Measurements from ENCODE around the gene TMEM63C.
"Not testable (repeated sequence)": the region's sequence is repeated elsewhere in the genome, so short reads cannot be mapped to it uniquely, and the experiment has no call there.

The TMEM63C gene

GRCh38 chr14:77271113-77271710, 89.6 kb downstream of the TMEM63C start, which contains the start of gene NGB:
NGB (minus strand) TSS chr14:77271206; CDS start chr14:77270937, 269 bp downstream.
- DNase-seq = peak in 1 of 10 donors; percentile 71
- intact Hi-C loops (cut with DNase I) = no loop called here

- peak in 1 of 10 donors; percentile 7 for DNase-seq
- intact Hi-C loops (cut with DNase I) = no loop called here
Observed at GRCh38 chr14:77272261-77272660, 90.7 kb downstream of the TMEM63C start.

GRCh38 chr14:77273796-77274195, 92.2 kb downstream of the TMEM63C start:
- no peak for DNase-seq
- intact Hi-C loops (cut with DNase I) = no loop called here

GRCh38 chr14:77275041-77275580, 93.5 kb downstream of the TMEM63C start:
- DNase-seq = peak in 2 of 10 donors; percentile 30 to 81
- intact Hi-C loops (cut with DNase I) = no loop called here

GRCh38 chr14:77275601-77276017, 94.0 kb downstream of the TMEM63C start:
- DNase-seq = peak in 2 of 10 donors; percentile 73 to 76
- intact Hi-C loops (cut with DNase I) = no loop called here

- intact Hi-C loops (cut with DNase I) = no loop called here
- DNase-seq = peak in 2 of 10 donors; percentile 65 to 72
Observed at GRCh38 chr14:77276295-77276935, 94.8 kb downstream of the TMEM63C start.

GRCh38 chr14:77276959-77277358, 95.4 kb downstream of the TMEM63C start:
- intact Hi-C loops (cut with DNase I) = no loop called here
- peak in 2 of 10 donors; percentile 59 to 66 for DNase-seq

GRCh38 chr14:77278461-77279230, 97.0 kb downstream of the TMEM63C start:
- DNase-seq = peak in 1 of 10 donors; percentile 63
- intact Hi-C loops (cut with DNase I) = no loop called here

- intact Hi-C loops (cut with DNase I) = no loop called here
- peak in 1 of 10 donors; percentile 60 for DNase-seq
Observed at GRCh38 chr14:77279719-77280118, 98.1 kb downstream of the TMEM63C start.

GRCh38 chr14:77280921-77281320, 99.3 kb downstream of the TMEM63C start:
- DNase-seq; intact Hi-C loops (cut with DNase I): not testable (repeated sequence)

- intact Hi-C loops (cut with DNase I) = no loop called here
Observed at GRCh38 chr14:77281852-77282410, 100.3 kb downstream of the TMEM63C start.

GRCh38 chr14:77284066-77284465, 102.5 kb downstream of the TMEM63C start:
- intact Hi-C loops (cut with DNase I) = no loop called here
- no peak for DNase-seq

More at GRCh38 chr14:77281852-77282410, 100.3 kb downstream of the TMEM63C start:
- peak in 1 of 10 donors; percentile 59 for DNase-seq

- intact Hi-C loops (cut with DNase I) = no loop called here
- DNase-seq = peak in 7 of 10 donors; percentile 38 to 90 (median 56)
Observed at GRCh38 chr14:77284466-77284865, 102.9 kb downstream of the TMEM63C start.

GRCh38 chr14:77286576-77286975, 105.0 kb downstream of the TMEM63C start:
- intact Hi-C loops (cut with DNase I) = no loop called here

GRCh38 chr14:77290705-77291104, 109.1 kb downstream of the TMEM63C start:
- intact Hi-C loops (cut with DNase I) = no loop called here
- DNase-seq = no peak

More at GRCh38 chr14:77286576-77286975, 105.0 kb downstream of the TMEM63C start:
- no peak for DNase-seq

- intact Hi-C loops (cut with DNase I) = no loop called here
- DNase-seq = peak in 1 of 10 donors; percentile 85
Observed at GRCh38 chr14:77296155-77296554, 114.6 kb downstream of the TMEM63C start.

- intact Hi-C loops (cut with DNase I) = no loop called here
- DNase-seq = peak in 1 of 10 donors; percentile 37
Observed at GRCh38 chr14:77296906-77297305, 115.3 kb downstream of the TMEM63C start.

GRCh38 chr14:77299771-77300170, 118.2 kb downstream of the TMEM63C start:
- intact Hi-C loops (cut with DNase I) = loop anchor here (5.0 kb wide), 1 partner anchor 147 kb away; no protein-coding TSS in a partner anchor
- DNase-seq = peak in 1 of 10 donors; percentile 17

GRCh38 chr14:77301103-77301502, 119.5 kb downstream of the TMEM63C start:
- DNase-seq = peak; percentile 62 to 97 (median 91)
- intact Hi-C loops (cut with DNase I) = loop anchor here (1.0 to 5.0 kb wide), 2 partner anchors 15 to 149 kb away; no protein-coding TSS in a partner anchor

GRCh38 chr14:77302926-77303325, 121.3 kb downstream of the TMEM63C start:
- intact Hi-C loops (cut with DNase I) = loop anchor here (5.0 kb wide), 1 partner anchor 151 kb away; no protein-coding TSS in a partner anchor
- peak in 1 of 10 donors; percentile 19 for DNase-seq

Data from posterior cingulate gyrus (tissue), 11 donors.